NOMO-1 treated with DMSO at 0.1 percent for 48 hours (cell line): ENCODE data around the gene PPM1G.

Experiments used
- DNase-seq: peaks from one replicate; lab custom pipeline; 2025; ENCODE audit not compliant: unreplicated experiment; lab: John Stamatoyannopoulos, UW

PPM1G gene

DNA sequence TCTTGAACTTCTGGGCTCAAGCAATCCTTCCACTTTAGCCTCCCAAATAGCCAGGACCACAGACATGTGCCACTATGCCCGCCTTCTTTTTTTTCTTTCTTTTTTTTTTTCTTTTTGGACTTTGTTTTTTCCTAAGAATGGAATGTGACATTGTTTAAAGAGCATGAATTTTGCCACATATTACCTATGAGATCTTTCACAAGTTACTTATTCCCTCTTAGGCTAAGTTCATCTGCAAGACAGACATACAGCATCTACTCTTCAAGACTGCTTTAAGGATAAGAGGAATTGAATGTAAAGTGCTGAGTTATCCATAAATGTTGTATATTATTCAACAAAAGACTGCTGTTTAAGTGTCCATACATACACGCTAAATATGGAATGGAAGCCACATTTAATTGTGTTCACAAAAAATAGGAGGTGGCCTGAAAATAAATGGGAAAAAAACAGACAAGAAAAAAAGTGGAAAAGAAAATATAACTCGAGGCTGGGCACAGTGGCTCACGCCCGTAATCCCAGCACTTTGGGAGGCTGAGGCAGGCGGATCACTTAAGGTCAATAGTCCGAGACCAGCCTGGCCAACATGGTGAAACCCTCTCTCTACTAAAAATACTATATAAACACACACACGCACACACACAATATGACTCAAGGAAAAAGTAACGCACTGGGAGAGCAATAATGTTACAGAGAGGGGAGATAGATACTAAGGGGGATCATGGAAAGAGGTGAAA is 3.2 kb upstream of the PPM1G start:
- no peak for DNase-seq

DNA sequence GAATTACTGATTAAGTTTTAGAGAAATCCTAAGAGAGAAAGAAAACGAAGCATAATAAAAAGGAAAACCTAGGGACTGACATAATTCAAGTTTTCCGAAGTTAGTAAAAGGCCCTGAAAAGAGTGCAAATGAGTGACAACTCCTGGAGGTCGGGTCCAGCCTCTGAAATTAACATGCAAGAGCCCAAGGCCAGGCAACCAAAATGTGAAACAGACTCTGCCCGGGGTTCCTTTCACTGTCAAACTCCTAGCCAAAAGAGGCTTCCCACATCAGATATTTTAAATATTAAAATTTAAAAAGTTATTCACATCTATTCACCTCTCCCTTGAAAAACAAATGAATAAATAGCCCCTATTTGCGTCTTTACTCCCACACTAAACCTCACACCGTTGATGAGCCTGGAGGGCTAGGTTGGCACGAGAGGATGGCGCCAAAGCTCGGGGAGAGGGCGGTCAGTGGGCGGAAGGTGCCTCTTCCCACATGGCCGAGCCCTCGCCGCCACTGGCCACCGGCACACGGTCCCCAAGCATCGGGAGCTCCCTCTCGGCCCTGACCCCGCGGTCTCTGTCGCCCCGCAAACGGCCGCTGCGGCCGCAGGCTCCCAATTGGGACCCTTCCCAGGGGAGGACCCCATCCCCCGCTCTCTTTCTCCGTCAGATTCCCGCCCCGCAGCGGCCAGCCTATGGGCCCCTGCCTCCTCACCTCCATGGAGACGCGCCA is 630 bp downstream of the PPM1G start:
- no peak for DNase-seq

DNA sequence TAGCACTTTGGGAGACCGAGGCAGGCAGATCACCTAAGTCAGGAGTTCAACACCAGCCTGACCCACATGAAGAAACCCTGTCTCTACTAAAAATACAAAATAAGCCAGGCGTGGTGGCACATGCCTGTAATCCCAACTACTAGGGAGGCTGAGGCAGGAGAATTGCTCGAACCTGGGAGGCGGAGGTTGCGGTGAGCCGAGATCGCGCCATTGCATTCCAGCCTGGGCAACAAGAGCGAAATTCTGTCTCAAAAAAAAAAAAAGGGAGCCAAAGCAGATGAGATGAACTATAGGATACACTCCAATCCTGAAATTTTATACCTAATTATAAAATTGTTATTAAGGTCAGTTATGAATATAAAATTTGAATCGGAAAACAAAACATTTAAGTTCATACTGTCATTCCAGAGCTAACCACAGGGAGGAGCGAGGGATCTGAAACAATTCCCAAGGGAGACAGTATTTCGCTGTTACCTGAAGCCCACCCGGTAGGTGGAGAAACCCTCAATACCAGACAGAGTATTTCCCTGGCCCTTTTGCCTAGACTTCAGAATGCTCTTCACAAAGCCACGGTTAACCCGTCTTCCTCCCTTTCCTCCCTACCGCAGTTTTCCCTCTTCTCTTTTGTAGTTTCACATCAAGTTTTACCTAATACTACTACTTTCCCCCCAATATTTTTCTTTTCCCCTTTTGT is 1.4 kb downstream of the PPM1G start:
- DNase-seq: peak; percentile 12

DNA sequence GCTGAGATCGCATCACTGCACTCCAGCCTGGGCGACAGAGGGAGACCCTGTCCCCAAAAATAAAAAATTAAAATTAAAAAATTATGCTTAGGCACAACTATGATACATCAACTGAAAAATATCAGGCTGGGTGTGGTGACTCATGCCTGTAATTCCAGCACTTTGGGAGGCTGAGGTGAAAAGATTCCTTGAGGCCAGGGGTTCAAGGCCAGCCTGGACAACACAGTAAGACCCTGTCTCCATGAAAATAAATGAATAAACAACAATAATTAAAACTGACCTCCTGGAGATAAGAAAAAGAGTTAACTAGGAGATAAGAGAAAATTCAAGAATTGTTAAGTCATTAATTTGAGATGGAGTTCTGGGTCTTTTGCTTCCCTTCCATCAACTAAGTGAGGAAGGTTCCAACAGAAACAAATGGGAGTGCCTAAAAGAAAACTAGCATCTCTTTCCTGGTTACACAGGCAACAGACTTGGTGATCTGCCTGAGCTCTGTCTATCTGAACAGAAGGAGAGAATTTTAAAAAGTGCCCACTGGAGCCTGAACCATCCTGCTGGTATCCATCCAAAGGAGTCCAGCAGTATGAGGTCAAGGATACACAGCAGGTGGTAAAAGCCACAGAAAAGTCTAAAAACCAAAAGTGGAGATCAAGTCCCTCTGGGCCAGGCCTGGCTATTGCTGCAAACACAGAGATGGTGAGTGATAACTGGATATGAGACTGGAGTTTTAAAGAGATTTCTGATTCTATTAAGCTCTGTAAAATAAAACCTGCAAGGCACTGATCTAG is 8.8 kb downstream of the PPM1G start:
- no peak for DNase-seq

DNA sequence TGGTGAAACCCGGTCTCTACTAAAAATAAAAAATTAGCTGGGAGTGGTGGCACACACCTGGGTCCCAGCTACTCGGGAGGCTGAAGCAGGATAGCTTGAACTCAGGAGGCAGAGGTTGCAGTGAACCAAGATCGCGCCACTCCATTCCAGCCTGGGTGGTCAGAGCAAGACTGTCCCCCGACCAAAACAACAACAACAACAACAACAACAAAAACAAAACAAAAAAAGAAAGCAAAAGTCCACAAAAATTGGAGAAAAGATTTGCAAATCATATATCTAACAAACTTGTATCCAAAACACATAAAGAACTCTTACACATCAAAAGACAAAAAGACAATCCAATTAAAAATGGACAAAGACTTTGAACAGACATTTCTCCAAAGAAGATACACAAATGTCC is 10.4 kb downstream of the PPM1G start:
- DNase-seq: no peak

DNA sequence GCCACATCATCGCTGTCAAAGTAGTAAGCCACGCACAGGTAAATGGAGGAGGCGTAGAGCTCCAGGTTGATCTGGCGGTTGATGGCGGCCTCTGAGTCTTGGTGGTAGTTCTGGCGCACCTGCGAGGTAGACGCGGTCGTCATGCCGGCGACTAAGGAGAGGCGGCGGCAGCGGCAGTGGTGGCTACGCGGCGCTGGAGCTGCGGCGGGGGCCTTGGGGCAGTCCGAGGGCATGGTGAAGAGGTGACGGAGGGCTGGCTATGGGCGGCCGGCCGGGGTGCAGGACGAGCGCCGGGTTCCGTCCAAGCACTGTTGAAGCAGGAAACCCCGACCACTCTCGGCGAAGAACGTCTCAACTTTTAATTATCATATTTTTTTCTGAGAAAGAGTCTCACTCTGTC is 16.2 kb downstream of the PPM1G start:
- DNase-seq: no peak

DNA sequence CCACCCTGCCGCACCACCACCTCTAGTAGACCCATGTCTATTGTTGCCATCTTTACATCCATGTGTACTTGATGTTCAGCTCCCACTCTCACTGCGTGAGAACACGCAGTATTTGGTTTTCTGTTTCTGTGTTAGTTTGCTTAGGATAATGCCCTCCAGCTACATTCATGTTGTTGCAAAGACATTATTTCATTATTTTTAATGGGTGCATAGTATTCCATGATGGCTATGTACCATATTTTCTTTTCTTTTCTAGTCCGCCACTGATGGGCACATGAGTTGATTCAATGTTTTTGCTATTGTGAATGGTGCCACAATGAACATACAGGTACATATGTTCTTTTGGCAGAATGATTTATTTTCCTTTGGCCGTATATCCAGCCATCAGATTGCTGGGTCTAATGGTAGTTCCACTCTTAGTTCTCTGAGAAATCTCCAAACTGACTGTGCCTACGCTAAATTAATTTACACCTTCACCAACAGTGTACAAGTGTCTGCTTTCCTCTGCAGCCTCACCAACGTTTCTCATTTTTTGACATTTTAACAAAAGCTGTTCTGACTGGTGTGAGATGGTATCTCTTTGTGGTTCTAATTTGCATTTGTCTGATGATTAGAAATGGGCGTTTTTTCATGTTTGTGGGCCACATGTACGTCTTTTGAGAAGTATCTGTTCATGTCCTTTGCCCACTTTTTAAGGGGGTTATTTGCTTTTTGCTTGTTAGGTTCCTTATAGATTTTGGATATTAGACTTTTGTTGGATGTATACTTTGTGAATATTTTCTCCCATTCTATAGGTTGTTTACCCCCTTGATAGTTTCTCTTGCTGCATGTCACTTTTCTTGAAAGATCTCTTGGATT is 18.3 kb downstream of the PPM1G start:
- DNase-seq: no peak

DNA sequence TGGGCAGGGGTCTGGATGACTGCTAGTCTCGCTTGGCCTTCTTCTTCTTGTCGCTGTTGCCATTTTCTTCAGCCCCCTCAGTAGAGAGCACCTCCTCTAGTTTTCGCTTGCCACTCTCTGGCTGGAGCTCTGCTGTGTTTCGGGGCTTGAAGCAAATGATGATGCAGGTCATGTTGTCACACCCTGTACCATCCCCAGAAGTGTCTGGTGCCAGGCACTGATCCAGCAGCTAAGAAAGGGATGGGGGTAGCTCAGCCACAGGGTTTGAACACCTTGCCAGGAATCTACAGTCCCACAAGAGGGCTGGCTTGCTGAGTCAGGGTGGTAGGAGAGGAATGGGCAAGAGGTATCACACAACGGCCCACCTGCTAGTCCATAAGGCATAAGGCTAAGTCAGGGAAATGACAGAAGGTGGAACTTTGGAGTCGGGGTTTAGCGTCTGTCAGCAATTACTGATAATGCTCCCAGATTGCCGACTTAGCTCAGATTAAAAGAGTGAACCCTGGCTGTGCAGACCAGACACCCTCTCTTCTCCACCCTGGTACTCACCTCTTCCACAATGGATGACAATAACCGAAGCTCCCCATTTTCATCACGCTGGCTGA is 27.7 kb downstream of the PPM1G start:
- no peak for DNase-seq

DNA sequence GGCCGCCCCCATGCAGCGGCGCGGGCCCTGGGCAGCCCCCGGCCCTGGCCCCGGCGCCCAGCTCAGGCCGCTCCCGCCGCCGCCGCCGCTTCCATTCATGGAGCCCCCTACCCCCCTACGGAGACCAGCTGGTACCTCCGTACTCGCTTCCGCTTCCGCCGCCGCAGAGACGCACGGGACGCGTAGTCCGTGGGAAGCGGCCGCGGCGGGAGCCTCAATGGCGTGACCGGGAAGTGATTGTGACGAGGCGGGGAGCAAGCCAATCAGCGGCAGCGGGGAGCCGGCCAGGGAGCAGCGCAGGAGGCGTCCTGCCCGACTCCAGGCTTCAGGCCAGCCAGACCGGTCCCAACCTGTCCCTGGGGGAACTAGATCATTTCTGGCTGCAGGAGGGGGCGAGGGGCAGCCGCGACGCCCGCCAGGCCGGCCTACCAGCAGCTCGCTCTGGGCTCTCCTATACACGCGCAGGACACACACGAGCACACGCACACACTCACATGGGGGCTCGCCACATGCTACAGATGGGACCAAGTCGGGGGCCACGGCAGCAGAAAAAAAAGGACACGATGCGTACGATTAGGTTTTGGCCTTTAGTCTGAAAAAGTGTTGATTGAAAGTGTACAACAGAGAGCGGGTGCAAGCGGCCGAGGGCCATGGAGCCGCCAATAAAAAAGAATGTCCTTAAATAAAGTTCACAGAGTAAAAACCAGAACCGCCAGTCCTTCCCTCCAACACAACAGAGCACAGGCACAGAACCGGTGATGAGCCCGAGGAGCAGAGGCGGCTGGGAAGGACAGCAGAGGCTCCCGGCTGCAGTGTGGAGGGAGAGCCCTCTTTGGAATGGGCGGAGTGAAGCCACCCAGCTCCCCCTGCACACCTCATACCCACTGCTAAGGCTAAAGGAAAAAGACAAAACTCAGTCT is 28.5 kb downstream of the PPM1G start, which contains the start of gene ZNF513:
Gene ZNF513 (minus strand): TSS at position 109 of the 920 bp plus-strand sequence. CDS start 208 bp downstream, outside the sequence.
- DNase-seq: peak; percentile 94

DNA sequence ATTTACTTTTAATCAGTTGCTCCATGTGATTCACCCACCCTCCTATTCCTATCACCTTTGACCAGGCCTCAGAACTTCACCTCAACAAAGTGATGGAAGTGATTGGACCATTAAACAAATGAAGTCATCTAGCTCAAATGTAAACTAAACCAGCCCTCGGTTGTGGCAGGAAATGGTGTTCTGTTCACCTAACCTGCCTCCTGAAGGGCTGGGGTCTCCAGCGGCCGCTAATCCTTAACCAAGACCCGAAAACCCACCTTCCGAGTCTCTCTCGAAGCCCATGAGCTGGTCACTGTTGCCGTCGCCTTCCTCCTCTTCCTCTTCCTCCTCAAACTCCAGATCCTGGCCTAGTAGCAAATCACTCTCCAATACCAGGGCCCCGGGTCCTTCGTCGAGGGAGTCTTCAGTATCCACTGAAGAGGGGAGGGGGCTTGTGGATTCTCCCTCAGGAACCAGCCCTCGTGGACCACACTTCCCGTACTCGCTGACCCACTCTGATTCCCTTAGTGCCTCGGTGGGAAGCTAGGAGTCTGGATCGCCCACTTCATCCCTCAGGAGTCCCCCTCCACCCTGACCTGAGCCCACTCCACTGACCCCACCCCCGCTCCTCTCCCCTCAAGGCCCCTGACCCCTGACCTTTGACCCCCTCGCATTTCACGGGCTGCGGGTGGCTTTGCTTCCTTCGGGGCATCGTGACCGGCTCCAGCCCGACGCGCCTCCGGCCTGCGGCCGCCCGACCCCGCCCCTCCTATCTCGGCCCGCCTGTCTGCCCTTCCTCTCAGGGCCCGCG is 29.4 kb downstream of the PPM1G start:
- DNase-seq: peak; percentile 36

DNA sequence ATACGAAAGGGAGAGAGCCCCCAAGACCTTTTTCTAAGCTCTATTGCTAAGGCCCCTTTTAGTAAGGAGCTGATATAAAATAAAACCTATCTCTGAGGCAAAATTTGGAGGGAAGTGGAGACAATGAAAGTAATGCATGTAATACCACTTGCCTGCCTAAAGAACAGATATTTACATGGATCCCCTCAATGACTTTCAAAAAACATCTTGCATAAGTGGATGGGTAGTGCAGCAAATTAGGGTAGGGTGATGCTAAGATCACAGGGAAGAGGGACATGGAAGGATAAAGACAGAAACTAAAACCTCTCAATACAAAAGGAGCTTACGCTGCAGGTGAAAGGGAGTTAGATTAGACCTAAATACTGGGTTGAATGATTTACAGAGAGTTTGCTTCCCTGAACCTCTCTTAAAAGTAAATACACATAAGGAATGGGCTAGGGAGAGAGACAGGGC is 30.0 kb downstream of the PPM1G start:
- peak; percentile 32 for DNase-seq

DNA sequence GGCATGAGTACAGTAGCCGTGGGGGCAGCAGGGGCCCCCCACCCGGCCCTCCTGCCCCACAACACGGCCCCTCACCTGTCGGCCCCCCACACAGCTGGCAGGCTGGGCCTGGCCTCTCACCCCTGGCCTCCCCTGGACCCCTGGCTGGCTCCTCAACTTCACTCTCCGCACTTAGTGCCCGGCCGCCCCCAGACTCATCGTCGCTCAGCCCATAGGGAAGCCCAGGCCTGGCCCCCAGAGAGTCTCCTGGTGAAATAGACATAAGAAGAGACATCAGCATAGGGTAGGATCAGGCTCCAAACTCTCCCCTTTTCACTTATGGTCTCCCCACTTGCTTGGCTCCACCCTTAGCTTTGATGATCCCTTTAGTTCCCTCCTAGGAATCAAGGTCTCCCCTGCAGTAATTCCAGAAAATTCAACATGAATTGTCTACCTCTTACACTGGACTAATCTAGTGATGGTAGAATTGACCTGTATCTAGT is 30.5 kb downstream of the PPM1G start:
- no peak for DNase-seq

DNA sequence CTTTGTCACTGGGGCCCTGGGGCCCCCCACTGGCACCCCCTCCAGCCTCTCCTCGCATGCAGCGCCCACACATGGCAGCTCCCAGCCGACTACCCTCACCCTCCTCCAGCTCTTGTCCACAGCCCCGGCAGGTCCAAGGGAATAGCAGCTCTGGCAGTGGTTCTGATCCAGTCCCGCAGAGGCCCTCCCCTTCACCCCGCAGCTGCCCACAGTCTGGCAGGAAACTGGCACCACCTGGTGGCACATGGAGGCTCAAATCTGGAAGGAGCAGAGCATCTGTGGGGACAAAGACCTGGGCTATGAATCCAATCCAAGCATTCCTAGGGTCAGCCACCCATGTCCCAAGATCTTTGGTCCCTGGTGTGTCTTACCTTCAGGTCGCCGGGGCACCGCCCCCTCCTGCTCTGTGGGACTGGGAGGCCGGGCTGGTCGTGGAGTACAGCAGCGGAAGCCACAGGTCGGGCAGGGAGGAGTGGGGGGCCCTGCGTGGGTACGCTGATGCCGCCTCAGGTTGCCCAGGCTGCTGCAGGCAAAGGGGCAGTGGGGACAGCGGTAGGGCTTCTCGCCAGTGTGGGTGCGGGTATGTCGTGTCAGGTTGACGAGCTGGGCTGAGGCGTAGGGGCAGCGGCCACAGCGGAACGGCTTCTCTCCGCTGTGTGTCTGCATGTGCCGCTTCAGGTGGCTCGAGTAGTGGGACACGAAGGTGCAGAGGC is 31.1 kb downstream of the PPM1G start:
- DNase-seq: no peak

DNA sequence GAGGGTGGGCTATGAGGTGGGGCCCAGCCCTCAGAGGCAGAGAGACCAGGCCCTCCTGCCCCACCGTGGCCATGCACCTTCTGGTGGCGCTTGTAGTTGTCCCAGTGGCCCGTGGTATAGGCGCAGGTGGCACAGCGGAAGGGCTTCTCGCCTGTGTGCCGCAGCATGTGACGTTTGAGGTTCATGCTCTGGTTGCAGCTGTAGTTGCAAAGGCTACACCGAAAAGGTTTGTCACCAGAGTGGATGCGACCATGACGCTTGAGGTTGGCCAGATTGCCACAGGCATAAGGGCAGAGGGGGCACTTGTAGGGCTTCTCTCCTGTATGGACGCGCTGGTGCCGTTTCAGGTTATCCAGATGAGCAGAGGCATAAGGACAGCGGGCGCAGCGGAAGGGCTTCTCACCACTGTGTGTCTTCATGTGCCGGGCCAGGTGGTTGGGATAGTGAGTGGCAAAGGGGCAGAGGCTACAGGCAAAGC is 31.7 kb downstream of the PPM1G start:
- DNase-seq: no peak

DNA sequence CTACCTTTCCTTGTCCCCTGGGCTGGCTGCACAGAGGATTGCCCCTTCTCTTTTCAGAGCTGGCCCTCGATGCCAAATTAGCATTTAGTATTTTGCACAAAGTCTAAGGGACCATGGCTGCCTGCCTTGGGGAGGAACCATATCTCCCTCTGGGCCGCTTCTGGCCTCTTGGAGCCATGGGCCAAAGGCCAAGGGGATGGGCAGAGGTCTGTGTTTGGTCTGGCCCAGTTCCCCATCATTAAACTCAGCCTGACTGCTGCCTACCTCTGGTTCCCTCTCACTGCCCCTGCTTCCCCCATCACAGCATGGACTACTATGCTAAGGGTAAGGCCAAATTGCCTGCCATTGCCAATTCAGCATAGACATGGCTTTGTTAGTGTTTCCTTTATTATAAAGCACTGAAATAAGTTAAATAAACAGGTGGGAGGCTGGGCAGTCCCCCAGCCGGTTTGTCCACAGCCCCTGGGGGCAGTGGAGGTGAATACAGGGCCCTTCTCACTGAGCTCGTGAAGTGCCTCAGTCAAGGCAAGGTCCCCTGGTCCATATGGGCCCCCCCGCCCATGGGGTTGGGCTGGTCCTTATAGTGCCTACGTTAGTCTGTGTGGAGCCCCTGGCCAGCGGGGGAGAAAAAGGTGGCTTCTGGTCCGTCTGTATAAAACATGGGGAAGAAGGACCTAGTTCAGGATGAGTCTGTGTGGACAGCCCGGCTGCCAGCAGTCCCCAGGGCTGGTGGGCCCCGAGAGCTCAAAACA is 32.3 kb downstream of the PPM1G start:
- DNase-seq: no peak

DNA sequence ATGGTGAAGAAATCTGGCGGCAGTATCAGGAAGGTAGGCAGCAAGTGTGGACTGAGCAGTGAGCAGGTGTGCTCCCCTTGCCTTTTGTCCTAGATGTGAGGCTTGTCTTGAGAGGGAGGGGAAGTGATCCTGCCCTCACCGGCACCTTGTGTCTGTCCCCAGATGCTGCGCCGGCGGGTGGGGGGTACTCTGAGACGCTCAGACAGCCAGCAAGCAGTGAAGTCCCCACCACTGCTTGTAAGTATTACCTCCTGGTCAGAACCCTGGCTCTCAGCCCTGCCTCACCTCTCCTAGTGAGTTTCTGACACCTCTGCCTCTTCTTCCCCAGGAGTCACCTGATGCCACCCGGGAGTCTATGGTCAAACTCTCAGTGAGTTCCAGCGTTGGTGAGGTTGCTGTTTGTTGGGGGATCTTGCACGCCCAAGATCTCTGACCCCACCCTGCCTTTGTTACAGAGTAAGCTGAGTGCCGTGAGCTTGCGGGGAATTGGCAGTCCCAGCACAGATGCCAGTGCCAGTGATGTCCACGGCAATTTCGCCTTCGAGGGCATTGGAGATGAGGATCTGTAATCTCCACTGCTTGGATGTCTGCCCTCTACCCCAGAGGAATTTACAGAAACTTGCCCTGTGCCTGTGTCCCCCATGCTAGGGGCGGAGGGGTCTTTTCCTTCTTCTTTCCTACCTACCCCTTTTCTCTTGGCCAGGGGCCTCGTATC is 33.1 kb downstream of the PPM1G start:
- no peak for DNase-seq
